NCI-H1417 (cell line): Measurements from ENCODE around the gene CLCA1.
A peak's percentile ranks its signal among the peaks of the same experiment; 100 is the strongest.

Source experiments
- DNase-seq, 3 experiments: peaks; one replicate each; lab custom pipeline; 2025; lab: John Stamatoyannopoulos, UW

CLCA1 gene

DNA sequence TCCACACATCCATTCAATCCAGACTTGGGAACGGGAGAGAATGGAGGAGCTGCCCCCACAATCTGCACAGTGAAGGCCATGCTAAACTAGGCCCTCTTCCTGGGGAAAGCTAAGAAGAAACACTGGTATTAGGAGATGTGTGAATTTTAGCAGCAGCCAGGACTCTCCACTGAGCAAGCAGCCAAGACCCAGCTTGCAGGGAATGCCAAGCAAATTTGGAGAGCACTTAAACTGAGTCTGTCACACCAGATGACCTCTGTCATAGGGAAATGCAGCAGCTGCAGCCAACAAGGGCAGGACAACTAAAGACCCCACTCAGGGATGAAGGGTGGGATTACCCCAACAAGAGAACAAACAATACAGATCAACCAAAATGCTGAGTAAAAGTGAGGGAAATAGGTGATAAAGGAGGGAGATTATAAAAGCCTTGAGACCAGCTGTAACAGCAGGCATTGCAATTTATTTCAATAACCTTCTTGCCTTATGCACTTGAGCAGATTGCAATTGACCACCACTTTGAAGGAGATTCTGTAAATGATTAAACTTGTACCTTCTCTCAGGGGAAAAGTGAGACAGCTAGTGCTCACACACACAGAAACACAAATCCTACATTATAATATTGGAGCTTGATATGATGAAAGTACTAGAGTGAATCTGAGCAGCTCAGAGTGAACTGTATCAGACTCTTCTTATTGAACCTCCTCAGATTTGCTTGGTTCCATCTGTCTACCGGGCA is 2.5 kb upstream of the CLCA1 start:
- no peak for DNase-seq

DNA sequence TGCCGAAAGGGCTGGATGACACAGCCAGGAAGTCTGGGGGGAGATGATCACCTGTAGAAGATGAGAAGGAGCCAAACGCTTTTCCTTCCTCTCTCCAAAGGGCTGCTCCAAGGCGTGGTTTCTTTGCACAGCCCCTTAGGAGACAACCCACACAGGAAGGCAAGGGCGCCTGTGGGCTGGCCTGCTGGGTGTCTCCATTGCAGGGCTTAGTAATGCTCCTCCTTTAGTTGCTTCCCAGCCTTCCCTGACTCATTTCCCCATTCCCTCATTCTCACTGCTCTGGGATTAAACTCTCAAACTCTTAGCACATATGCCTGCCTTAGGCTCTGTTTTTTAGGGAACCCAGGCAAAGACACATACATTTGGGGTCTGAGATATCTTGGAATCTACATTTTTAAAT is 1.7 kb upstream of the CLCA1 start:
- DNase-seq, result no peak

DNA sequence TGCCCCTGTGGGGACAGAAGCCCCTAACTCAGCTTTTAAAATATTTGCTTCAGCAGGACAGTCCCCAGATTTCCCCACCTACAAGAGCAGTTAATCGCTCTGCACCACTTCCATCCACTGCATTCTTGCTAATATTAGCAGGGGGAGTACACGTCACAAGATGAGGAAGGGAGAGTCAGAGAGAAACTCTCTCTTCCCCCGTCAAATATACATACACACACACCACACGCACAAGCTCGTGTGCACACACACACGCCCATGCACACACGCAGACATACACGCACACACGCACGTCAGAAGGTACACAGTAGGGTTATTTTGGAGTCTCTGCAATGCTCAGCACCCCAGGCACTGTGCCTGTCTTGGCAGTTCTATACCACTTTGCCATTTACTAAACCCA is 2.1 kb downstream of the CLCA1 start:
- no peak for DNase-seq

DNA sequence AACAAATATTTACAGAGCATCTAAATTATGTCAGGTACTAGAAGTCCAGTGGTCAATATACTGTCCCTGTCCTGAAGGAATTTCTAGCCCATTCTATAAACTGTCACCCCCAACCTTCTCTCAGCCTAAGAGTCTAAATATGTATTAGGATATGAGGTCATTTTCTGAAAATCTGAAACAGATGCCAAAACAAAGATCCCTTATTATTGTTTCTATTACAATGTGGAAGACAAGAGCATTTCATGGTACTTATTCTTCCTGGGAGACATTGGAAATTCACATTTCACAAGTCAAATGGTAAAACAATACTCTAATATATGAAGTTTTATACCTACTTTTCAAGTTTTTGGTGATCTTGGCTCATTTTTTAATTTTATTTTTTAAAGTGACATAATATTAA is 2.6 kb downstream of the CLCA1 start:
- no peak for DNase-seq

DNA sequence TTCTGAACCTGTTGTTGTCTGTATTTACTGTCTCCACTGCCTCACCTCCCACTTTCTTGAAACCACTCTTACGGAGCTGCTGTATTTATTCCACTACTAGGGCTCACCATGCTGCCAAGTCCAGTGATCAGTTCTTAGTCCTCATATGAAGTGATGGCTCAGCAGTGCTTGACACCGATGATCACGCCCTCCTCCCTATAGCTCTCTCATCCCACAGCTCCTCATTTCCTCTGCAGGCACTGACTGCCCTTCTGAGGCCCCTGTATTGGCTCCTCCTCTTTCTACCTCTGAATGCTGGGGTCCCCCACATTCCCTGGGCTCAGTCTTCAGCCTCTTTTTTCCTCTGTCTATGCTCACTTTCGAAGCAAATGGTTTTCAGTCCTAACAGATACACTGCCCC is 3.4 kb downstream of the CLCA1 start:
- no peak for DNase-seq

DNA sequence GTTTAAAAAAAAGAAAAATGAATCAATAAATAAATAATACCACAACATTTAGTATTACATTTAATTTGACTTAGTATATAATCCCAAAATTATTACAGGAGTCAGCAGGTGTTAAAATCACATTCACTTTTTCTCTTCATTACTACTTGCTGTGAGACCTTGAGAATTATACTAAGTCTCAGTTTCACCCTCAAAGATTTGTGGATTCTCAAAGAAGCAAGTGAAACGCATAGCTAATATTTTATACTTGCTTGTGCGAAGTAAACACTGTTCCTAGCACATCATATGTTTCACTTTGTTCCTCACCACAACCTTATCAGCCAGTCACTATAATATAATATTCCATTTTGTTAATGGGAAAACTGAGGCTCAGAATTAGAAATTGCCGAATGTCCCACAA is 4.0 kb downstream of the CLCA1 start:
- DNase-seq, result no peak

DNA sequence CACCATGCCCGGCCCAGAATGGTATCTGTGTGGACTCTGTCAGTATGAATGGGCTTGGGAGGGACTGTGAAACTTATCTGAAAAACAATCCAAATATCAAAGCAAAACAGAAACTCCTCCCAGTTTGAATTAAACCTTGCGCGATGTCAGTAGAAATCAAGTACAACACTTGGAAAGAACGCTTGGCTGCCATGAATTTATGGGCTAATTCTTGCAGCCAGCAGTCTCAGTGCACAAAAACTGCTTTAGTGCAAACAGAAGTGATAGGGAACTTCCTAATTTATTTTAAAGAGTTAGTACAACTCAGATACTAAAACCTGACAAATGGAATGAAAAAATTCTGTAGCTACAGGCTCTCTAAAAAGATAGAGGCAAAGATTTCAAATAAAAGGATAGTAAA is 8.5 kb downstream of the CLCA1 start:
- DNase-seq, result no peak

DNA sequence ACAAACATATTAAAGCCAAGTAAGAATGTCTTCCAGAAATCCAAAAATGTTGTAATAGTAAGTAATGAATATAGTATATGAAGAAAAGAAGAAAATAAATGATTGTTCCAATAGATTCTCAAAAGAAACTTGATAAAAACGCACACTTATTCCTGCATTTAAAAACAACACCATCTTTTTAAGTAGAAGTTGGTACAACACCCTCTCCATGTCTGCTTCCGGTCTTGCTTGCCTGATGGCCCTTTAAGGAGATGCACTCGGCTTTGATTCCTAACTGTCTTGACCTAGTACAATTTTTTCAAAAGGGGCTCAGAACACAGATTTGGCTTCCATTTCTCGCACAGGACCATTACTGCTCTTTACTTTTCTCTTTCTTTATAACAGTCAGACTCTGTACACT is 9.0 kb downstream of the CLCA1 start:
- no peak for DNase-seq

DNA sequence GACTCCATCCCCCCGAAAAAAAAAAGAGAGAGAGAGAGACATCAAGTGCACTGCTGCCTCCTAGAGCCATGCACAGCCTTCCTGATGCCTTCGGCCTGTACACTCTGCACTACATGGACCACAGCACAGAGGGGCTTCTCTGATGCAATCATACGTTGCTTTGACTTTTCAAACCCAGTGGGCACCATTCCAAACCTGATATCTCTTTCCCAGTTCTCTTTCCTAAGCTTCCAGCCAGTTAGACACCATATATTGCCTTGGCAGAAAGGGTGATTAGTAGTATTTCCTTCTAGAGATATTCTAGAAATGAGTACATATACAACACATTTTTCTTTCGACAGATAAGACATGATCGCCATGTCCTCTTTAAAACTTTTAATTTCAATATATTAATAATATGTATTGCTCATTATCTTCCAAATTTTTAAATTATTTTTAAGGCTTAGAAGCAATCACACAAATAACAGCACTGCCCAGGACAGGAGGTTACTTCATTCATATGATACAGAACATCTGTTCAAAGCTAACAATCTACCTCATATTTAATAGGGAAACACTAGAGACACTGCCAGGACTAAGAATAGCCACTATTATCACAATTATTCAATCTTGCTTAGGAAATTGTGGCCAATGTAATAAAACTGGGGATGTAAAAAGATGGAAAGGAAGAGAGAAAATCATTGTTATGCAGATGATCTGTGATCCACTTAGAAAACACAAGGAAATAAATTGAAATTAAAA is 9.9 kb downstream of the CLCA1 start:
- no peak for DNase-seq

DNA sequence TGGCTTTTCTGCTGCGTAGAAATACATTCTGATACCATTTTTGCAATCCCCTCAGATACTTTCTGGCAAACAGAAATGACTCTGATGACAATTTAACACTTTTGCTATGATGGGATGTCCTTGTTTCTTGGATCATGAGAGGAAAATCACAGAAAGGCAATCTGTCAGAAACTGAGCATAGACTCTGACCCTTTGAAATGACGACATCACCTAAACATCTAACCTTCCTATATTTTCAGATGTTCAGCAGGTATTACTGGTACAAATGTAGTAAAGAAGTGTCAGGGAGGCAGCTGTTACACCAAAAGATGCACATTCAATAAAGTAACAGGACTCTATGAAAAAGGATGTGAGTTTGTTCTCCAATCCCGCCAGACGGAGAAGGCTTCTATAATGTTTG is 13.2 kb downstream of the CLCA1 start:
- no peak for DNase-seq

DNA sequence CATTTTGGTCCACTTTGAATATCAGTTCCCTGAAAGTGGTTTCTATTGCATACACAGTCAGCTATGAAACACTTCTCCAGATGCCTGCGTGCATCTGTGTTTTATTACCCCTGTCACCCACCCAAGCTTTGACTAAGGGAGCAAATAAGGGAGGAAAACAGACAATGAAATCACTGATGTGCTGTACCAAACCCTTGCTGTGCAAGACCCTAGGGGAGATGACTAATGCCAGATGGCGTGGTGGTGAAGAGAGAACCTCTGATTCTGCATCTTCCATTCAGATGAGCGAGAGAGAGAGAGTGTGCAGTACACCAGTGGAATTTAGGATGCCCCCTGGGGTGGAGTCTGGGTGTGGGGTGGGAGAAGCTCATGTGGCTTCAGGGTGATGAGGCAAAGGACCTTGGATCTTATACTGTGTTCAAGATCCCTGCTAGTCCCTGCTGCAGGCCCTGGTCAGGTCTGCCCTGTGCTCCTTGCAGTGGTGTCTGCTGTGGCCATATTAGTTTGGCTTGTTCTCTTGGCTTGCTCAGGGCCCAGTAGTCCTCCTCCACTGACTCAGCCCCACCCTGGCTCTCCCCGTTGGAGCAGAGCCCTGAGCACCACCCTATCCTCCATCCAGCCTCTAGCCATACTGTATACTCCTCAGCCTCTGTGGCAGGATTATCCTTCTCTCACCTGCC is 18.5 kb downstream of the CLCA1 start:
- no peak for DNase-seq

DNA sequence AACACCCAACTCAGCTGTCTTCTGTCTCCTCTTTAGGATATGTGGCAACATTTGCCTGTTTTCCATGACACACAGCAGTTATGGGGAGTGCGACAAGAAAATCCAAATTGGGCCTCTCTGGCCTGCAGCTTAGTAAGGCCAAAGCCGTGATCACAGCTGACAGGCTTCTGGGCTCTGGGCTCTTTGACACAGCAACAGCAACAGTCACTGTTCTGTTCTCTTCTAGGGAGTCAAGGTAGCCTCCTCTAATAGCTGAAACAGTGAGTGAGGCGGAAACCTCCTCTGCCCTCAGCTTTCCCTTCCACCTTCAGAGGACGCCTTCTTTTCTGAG is 19.0 kb downstream of the CLCA1 start:
- DNase-seq, result no peak

DNA sequence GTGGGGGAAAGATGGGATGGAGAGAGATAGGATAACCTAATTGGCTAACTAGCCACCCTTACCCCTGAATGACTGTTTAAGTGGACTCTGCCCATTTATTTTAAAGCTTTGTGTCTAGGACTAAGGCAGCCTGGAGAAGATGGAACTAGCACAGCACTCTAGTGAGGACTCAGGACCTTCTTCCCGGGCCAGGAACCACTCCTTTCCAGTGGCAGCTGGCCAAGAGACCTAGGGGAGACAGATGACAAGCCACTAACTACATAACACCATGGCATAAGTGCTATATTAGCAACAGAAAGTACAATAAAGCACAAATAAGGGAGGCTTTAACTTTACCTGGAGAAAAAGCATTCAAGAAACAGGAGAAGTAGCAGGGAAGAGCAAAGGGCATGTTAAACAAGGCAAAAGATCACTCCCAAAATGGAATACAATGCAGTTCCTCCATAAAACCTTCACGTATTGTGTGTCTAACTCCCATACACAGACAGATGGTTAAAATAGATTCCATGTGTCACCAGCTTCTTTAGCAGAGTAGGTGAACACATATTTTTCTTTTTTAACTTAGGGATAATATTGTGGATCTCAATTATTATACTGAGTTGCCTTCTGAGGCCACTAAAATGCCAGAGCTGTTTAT is 20.6 kb downstream of the CLCA1 start:
- no peak for DNase-seq

DNA sequence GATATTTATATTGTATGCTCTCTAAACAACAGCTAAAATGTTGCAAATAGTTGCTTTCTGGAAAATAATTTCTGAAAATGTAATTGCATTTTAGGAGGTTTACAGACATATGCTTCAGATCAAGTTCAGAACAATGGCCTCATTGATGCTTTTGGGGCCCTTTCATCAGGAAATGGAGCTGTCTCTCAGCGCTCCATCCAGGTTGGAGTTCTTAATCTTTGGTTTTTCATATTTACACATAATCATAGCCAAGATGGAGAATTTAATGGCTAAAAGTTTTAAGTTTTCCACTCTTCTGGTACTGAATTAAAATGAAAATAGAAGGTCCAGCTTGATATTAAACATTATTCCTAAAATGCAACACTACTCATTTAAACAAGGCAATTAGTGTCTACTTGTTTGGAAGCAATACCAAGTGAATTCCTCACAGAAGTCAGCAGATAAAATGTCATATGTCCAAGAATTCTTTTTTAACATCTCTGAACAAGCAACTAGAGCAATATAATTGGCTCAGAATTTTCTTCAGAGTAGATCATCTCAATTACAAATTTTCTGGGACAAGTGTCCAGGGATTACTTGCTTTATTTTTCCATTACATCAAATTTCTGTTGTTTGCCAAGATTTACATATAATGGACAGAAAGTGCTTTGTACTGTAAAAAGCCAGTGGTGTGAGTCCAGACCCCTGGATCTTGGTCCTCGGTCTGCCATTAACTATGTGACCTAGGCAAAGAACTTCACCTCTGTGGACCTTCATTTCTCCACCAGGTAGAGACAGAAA is 22.6 kb downstream of the CLCA1 start:
- no peak for DNase-seq

DNA sequence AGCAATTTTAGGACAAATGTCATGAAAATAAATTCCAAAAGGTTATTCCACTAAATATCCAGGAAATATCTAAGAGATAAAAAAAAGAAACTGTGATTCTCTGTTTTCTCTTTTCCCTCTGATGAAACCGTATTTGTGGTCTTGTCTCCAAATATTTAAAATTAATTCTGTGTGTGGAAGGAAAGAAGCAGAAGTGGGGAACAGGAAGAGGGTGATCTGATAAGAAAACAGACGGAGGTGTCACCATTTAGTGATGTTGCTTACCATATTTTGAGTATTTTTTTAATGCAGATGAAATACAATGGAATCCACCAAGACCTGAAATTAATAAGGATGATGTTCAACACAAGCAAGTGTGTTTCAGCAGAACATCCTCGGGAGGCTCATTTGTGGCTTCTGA is 29.6 kb downstream of the CLCA1 start:
- DNase-seq, result no peak

DNA sequence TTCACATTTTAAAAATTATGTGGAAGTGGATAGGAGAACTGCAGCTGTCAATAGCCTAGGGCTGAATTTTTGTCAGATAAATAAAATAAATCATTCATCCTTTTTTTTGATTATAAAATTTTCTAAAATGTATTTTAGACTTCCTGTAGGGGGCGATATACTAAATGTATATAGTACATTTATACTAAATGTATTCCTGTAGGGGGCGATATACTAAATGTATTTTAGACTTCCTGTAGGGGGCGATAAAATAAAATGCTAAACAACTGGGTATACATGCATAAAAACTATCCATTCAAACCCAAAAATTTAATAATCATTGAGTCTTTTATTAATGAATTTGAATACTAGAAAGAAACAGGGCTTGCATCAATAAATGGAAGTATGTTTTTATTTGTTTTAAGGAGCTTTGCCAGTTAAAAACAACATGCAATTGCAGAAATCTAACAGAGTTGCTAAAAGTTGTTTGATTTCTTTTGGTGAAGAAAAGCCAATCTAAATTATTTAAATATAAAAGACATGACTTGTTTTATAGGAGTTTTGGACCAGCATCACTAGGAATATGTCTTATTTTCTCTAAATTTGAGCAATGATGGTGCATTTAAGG is 31.4 kb downstream of the CLCA1 start:
- DNase-seq, result peak in 2 of 3 experiments; percentile 23 to 82

DNA sequence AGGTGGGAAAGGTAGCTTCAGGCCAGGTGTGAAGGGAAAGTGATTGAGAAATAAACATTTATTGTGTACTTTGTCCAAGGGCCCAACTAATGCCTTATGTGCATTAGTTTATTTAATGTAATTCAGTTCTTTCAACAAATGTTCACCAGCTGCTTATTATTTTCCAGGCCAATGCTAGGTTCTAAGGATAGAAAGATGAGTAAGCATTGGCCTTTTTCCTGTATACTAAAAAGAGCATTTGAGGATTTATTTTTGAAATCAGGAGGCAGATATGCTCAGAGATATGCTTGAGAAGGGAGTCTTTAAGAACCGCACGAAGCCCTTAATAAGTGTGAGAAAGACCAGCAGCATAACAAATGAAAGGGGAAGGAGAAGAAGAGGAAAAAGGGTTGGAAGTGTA is 32.0 kb downstream of the CLCA1 start:
- DNase-seq, result peak in 1 of 3 experiments; percentile 20

DNA sequence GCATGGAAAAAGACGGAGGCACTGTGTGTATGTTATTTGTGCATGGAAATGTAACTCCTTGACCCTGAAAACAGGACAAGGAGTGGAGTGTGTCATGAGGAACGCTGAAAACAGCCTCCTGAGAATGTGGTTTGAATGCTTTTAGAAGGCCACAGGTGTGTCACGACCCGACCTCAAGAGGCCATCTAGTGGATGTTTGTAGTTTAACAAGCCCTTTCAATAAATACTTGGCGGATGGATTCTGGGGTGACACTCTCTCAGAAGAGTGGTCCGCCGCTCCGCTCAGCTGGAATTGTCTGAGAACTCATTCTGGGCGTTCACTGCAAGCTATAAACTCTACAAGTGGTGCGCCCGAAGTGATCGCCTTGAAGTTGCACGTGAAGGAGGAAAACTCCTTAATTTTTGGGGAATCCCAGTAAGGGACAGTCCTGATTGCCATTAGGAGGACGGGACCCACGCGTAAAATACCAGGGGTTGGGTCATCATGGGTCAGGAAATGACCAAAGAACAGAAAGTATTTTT is 33.5 kb downstream of the CLCA1 start:
- DNase-seq, result peak; percentile 33 to 60 (median 36)

DNA sequence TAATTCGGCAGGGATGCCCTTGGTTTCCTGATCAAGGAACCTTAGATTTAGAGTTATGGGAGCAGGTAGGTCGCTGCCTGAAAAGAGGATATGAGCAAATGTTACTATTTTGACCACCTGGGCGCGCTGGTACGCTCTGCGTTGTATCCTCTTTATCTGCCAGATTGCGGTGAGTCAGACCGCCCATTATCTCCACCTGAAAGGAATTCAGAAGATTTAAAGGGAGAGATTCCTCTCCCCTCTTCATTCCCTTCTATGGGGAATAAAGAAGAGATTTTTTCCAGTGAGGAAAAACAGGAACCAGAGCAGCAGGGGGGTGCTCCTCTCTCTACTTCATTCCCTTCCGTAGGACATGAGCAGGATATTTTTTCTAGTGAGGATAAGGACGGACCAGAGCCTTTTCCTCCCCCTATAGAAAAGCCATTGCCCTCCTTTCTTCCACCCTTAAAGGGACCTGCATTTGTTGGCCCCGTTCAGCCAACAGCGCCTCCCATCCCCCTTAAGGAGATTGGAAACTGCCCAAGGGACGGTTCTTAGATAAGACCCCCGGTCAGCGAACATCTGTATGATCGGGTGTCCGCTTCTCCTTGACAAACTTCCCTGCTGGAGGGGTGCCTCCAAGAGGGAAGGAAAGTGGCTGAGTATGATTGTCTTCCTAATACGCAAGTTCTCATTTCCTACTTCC is 34.1 kb downstream of the CLCA1 start:
- no peak for DNase-seq

DNA sequence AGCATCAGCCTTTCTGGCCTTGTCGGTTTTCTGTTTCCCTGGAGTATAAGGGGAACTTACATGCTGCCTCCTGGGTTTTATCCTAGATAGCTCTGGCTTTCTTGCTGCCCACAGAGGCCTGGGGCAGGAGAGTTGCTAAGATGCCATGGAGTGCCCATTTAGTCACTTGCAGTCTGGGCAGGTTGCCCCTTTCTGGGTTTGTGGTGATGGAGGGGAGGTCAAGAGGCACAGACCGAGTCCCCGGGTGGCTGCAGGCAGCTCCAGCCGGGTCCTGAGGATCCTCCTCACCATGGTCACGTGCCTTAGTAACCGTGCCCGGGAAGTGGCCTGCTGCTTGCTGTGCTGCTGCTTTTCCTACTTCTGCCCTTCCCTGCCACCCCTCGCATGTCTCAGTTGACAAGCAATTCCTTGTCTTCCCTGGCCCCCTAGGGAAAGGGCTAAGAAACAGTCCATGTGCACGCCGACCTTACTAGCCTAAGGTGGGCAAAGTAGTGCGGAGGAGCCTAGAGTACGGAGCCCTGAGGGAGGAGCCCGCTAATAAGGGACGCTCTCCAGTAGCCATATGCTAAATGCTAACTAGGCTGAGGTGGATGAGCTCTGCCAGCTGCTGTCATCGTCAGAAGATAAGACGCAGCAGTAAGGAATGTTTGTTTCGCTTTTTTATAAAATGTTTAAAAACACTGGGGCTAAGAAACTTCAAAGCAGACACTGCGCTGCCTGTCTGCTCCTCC is 34.8 kb downstream of the CLCA1 start:
- no peak for DNase-seq
